ENCODE measurements around the gene CORO1C. TPM values are rescaled to one million over a fixed set of nuclear protein-coding genes. Genes with fewer than 3 reads are reported as not detected.
A peak's percentile ranks its signal among the peaks of the same experiment; 100 is the strongest.

CORO1C gene
- total RNA-seq, 3 donors from 2014 or later (not counting 1 experiment from before 2014, with no cell fraction given): 28.9 to 43.5 (median 36.0) TPM

GRCh38 chr12:108635201-108635996 is 95.9 kb downstream of the CORO1C start:
- intact Hi-C loops (cut with micrococcal nuclease): loop anchor here (2.0 to 10.0 kb wide), 2 partner anchors 95 to 301 kb away; partner anchors contain the start of genes CMKLR1 and CORO1C
- no peak for TF ChIP-seq CTCF (IDR thresholded peaks at IDR 0.05)

GRCh38 chr12:108634341-108634751 is 97.0 kb downstream of the CORO1C start:
- 0% methylated on average over 4 of the region's 4 CpGs for WGBS (ENCODE audit: insufficient coverage)
- H3K4me3 ChIP-seq (ENCODE audit: low read length): peak overlapping the region; percentile 58
- H3K4me1 Mint-ChIP-seq: peaks cover 57 to 60% of the 10 kb centered on the region in 2 donors
- H3K9me3 Mint-ChIP-seq: no peaks in the 10 kb centered on the region
- peak overlapping the region; percentile 92 to 100 for H3K27ac Mint-ChIP-seq
- no peaks in the 10 kb centered on the region for H3K9me3 ChIP-seq (ENCODE audit: control insufficient read depth, insufficient read depth, low read length)
- no peaks in the 10 kb centered on the region for H3K36me3 ChIP-seq (ENCODE audit: control insufficient read depth, insufficient read depth, low read length)
- peak; percentile 39 to 70 for DNase-seq
- peak overlapping the region; percentile 100 for H3K4me3 Mint-ChIP-seq
- no peaks in the 10 kb centered on the region for H3K27me3 ChIP-seq (ENCODE audit: control insufficient read depth, insufficient read depth, low read length)
- TF ChIP-seq CTCF (IDR thresholded peaks at IDR 0.05): no peak
- peak in 1 of 3 donors; percentile 26 for ATAC-seq
- peak overlapping the region; percentile 98 for H3K27ac ChIP-seq (ENCODE audit: low read length)
- peaks cover 7% of the 10 kb centered on the region for H3K36me3 Mint-ChIP-seq
- intact Hi-C loops (cut with micrococcal nuclease): loop anchor here (2.0 to 10.0 kb wide), 4 partner anchors 72 to 418 kb away; partner anchors contain the start of genes CMKLR1, CORO1C, ISCU and SART3
- H3K4me1 ChIP-seq (ENCODE audit: control insufficient read depth, insufficient read depth, low read length): peaks cover 83% of the 10 kb centered on the region
- H3K27me3 Mint-ChIP-seq (ENCODE audit: low read depth in 2 of 2): no peaks in the 10 kb centered on the region

More at GRCh38 chr12:108635201-108635996, 95.9 kb downstream of the CORO1C start:
- Mint-ChIP-seq H3K9me3 (no peaks in the 10 kb centered on the region), H3K4me3 (peak overlapping the region; percentile 100), H3K4me1 (peaks cover 48 to 56% of the 10 kb centered on the region in 2 donors), H3K27ac (peak overlapping the region; percentile 92 to 100), H3K36me3 (peaks cover 7% of the 10 kb centered on the region), H3K27me3 (ENCODE audit: low read depth in 2 of 2) (no peaks in the 10 kb centered on the region)
- peak; percentile 24 to 43 (median 29) for ATAC-seq
- H3K4me1 ChIP-seq (ENCODE audit: control insufficient read depth, insufficient read depth, low read length): peaks cover 73% of the 10 kb centered on the region
- H3K4me3 ChIP-seq (ENCODE audit: low read length): peak overlapping the region; percentile 25
- no peaks in the 10 kb centered on the region for H3K27me3 ChIP-seq (ENCODE audit: control insufficient read depth, insufficient read depth, low read length)
- 1% methylated on average over 15 of the region's 15 CpGs for WGBS (ENCODE audit: insufficient coverage)
- DNase-seq: peak; percentile 50 to 77
- peak overlapping the region; percentile 98 for H3K27ac ChIP-seq (ENCODE audit: low read length)
- no peaks in the 10 kb centered on the region for H3K9me3 ChIP-seq (ENCODE audit: control insufficient read depth, insufficient read depth, low read length)
- no peaks in the 10 kb centered on the region for H3K36me3 ChIP-seq (ENCODE audit: control insufficient read depth, insufficient read depth, low read length)

- Mint-ChIP-seq H3K27me3 (ENCODE audit: low read depth in 2 of 2) (no peaks in the 10 kb centered on the region), H3K4me3 (peak within 1 kb of the TSS; percentile 100), H3K4me1 (peaks cover 61% of the 10 kb centered on the region in 2 donors), H3K9me3 (no peaks in the 10 kb centered on the region), H3K36me3 (peaks cover 7% of the 10 kb centered on the region), H3K27ac (peak within 1 kb of the TSS; percentile 92 to 100)
- no peak for TF ChIP-seq CTCF (IDR thresholded peaks at IDR 0.05)
- DNase-seq (peak; percentile 84 to 95), ATAC-seq (peak; percentile 38 to 84 (median 69))
- under 1% methylated on average over 14 of the region's 14 CpGs for WGBS (ENCODE audit: insufficient coverage)
- peaks cover 2% of the 10 kb centered on the region for H3K36me3 ChIP-seq (ENCODE audit: control insufficient read depth, insufficient read depth, low read length)
- intact Hi-C loops (cut with micrococcal nuclease): loop anchor here (1.0 to 10.0 kb wide), 6 partner anchors 16 to 419 kb away; partner anchors contain the start of genes CMKLR1, CORO1C, ISCU and SART3
- H3K4me3 ChIP-seq (ENCODE audit: low read length): peak within 1 kb of the TSS; percentile 58
- peak within 1 kb of the TSS; percentile 98 for H3K27ac ChIP-seq (ENCODE audit: low read length)
- H3K9me3 ChIP-seq (ENCODE audit: control insufficient read depth, insufficient read depth, low read length): no peaks in the 10 kb centered on the region
- H3K4me1 ChIP-seq (ENCODE audit: control insufficient read depth, insufficient read depth, low read length): peaks cover 86% of the 10 kb centered on the region
- H3K27me3 ChIP-seq (ENCODE audit: control insufficient read depth, insufficient read depth, low read length): no peaks in the 10 kb centered on the region
Observed at GRCh38 chr12:108633534-108634248, 97.6 kb downstream of the CORO1C start, which contains the start of gene SELPLG. Gene SELPLG, minus strand, starts transcription at chr12:108633894. Its CDS starts 9,587 bp downstream, at chr12:108624307.

Measured in natural killer cell (primary cell).